ENCODE results near the gene FSTL4.
"Not testable (repeated sequence)": the region's sequence is repeated elsewhere in the genome, so short reads cannot be mapped to it uniquely, and the experiment has no call there.

The FSTL4 gene

GRCh38 chr5:133546500-133546899 is 65.8 kb downstream of the FSTL4 start:
- DNase-seq: no peak

GRCh38 chr5:133544346-133544745 is 68.0 kb downstream of the FSTL4 start:
- no peak for DNase-seq

- DNase-seq: no peak
These were observed 72.5 kb downstream of the FSTL4 start for GRCh38 chr5:133539818-133540217.

GRCh38 chr5:133538718-133539117 is 73.6 kb downstream of the FSTL4 start:
- no peak for DNase-seq

GRCh38 chr5:133535241-133535929 is 77.0 kb downstream of the FSTL4 start:
- DNase-seq: not testable (repeated sequence)

GRCh38 chr5:133534566-133534965 is 77.8 kb downstream of the FSTL4 start:
- DNase-seq: no peak

GRCh38 chr5:133533541-133533940 is 78.8 kb downstream of the FSTL4 start:
- DNase-seq: no peak

- DNase-seq: no peak
These were observed 80.7 kb downstream of the FSTL4 start for GRCh38 chr5:133531594-133531993.

- no peak for DNase-seq
These were observed 81.2 kb downstream of the FSTL4 start for GRCh38 chr5:133531178-133531577.

GRCh38 chr5:133530270-133530669 is 82.1 kb downstream of the FSTL4 start:
- no peak for DNase-seq

- no peak for DNase-seq
These were observed 83.5 kb downstream of the FSTL4 start for GRCh38 chr5:133528841-133529240.

GRCh38 chr5:133527311-133527710 is 85.0 kb downstream of the FSTL4 start:
- no peak for DNase-seq

GRCh38 chr5:133526368-133526767 is 86.0 kb downstream of the FSTL4 start:
- DNase-seq: no peak

GRCh38 chr5:133525126-133525525 is 87.2 kb downstream of the FSTL4 start:
- no peak for DNase-seq

- no peak for DNase-seq
These were observed 87.7 kb downstream of the FSTL4 start for GRCh38 chr5:133524666-133525065.

GRCh38 chr5:133523961-133524586 is 88.3 kb downstream of the FSTL4 start:
- no peak for DNase-seq

- no peak for DNase-seq
These were observed 89.2 kb downstream of the FSTL4 start for GRCh38 chr5:133523013-133523658.

GRCh38 chr5:133521801-133522200 is 90.5 kb downstream of the FSTL4 start:
- no peak for DNase-seq

- DNase-seq: no peak
These were observed 91.2 kb downstream of the FSTL4 start for GRCh38 chr5:133520991-133521706.

GRCh38 chr5:133520062-133520461 is 92.3 kb downstream of the FSTL4 start:
- DNase-seq: no peak

- DNase-seq: no peak
These were observed 93.2 kb downstream of the FSTL4 start for GRCh38 chr5:133519191-133519590.

- no peak for DNase-seq
These were observed 97.9 kb downstream of the FSTL4 start for GRCh38 chr5:133514456-133514855.

- DNase-seq: no peak
These were observed 99.4 kb downstream of the FSTL4 start for GRCh38 chr5:133512896-133513295.
